ENCODE measurements around the gene LCE4A. TPM values are rescaled to one million over a fixed set of nuclear protein-coding genes. Genes with fewer than 3 reads are reported as not detected.

LCE4A gene
- total RNA-seq = not detected in 2 replicates

DNA sequence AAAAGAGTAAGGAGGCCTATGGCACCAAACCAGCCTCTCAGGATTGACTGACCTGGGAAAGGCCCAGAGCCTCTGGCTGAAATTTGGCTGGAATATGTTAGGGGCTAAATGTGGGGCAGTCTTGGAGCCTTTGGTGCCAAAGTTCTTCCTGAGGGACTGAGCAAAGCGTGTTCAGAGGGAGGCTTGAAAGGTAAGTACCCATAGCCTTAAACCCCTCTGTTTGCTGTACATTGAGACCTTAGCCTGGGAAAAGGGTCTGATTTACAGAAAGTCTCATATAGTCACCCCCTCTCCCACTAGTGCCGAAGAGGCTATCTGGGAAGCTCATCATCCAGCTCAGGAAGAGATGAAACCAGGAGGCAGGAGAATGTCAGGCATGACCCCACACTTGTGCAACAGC lies at the start of gene LCE4A:
Gene LCE4A (plus strand): TSS at position 301 of the 400 bp plus-strand sequence. CDS start 916 bp downstream, outside the sequence.

DNA sequence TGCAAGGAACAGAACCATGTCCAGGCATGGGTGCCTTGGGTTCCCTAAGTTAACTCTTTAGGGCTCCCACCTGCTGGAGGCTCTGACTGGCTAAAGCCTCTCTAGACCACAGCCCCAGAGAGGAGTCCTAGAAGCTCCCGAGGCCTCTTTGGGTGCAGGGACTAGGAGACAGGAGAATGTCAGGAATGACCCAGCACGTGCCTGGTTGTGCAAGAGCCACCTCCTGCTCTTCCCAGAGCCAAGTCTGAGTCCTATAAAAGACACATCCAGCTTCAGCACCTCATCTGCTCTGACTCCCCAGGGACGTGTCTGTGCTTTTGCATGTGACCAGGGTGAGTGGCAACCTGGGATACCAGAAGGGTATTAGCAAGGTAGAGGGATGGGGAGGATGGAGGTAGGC lies 44.9 kb upstream of the LCE4A start, which contains the start of gene LCE2D:
Gene LCE2D (plus strand): TSS at position 283 of the 400 bp plus-strand sequence. CDS start 726 bp downstream, outside the sequence.

DNA sequence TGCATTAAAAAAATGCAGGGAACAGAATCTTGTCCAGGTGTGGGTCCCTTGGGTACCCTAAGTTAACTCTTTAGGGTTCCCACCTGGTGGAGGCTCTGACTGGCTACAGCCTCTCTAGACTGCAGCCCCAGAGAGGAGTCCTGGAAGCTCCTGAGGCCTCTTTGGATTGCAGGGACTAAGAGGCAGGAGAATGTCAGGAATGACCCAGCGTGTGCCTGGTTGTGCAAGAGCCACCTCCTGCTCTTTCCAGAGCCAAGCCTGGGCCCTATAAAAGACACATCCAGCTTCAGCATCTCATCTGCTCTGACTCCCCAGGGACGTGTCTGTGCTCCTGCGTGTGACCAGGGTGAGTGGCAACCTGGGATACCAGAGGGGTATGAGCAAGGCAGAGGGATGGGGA lies 33.0 kb upstream of the LCE4A start, which contains the start of gene LCE2C:
Gene LCE2C (plus strand): TSS at position 297 of the 400 bp plus-strand sequence. CDS start 737 bp downstream, outside the sequence.

DNA sequence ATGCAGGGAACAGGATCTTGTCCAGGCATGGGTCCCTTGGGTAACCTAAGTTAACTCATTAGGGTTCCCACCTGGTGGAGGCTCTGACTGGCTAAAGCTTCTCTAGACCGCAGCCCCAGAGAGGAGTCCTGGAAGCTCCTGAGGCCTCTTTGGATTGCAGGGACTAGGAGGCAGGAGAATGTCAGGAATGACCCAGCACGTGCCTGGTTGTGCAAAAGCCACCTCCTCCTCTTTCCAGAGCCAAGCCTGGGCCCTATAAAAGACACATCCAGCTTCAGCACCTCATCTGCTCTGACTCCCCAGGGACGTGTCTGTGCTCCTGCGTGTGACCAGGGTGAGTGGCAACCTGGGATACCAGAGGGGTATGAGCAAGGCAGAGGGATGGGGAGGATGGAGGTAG lies 22.1 kb upstream of the LCE4A start, which contains the start of gene LCE2B:
Gene LCE2B (plus strand): TSS at position 301 of the 400 bp plus-strand sequence. CDS start 721 bp downstream, outside the sequence.

GRCh38 chr1:152697701-152698600 lies 10.0 kb upstream of the LCE4A start, which contains the start of gene LCE2A:
Gene LCE2A, plus strand, starts transcription at chr1:152698345. Its CDS starts 557 bp downstream, at chr1:152698902.

DNA sequence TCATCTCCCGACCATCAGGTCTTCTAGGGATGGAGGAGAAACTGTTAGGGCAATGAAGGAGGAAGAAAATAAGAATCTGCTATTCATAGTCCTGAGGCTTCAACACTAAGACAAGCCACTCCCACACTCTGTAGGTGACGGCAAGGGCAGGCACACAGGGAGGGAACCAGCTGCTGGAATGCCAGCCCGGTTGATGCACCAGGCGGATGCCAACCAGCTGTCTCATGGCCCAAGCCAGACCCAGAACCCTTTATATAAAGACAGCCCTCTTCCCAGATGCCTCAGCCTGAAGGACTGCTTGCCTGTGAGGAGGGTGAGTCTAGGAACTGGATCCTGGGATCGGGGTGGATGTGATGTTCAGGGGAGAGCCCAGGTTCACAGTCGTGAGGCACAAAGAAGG lies 49.8 kb downstream of the LCE4A start, which contains the start of gene KPRP:
Gene KPRP (plus strand): TSS at position 279 of the 400 bp plus-strand sequence. CDS start 1,564 bp downstream, outside the sequence.

Other genes starting within 250 kb of the LCE4A start
- gene LCE5A, start 197.4 kb upstream of the LCE4A start, total RNA-seq = not detected in 2 replicates
- gene CRCT1, start 193.7 kb upstream of the LCE4A start, total RNA-seq = not detected in 2 replicates
- not detected in 2 replicates for gene LCE3E, start 141.4 kb upstream of the LCE4A start, total RNA-seq
- not detected in 2 replicates for gene LCE3D, start 127.6 kb upstream of the LCE4A start, total RNA-seq
- not detected in 2 replicates for gene LCE3C, start 107.9 kb upstream of the LCE4A start, total RNA-seq
- not detected in 2 replicates for gene LCE3B, start 94.3 kb upstream of the LCE4A start, total RNA-seq
- not detected in 2 replicates for gene LCE3A, start 85.1 kb upstream of the LCE4A start, total RNA-seq
- not detected in 2 replicates for gene LCE2D, start 44.8 kb upstream of the LCE4A start, total RNA-seq
- not detected in 2 replicates for gene LCE2C, start 32.9 kb upstream of the LCE4A start, total RNA-seq
- not detected in 2 replicates for gene LCE2B, start 22.0 kb upstream of the LCE4A start, total RNA-seq
- gene LCE2A, start 9.8 kb upstream of the LCE4A start, total RNA-seq = not detected in 2 replicates
- not detected in 2 replicates for gene KPRP, start 49.9 kb downstream of the LCE4A start, total RNA-seq
- gene LCE1F, start 67.0 kb downstream of the LCE4A start, total RNA-seq = not detected in 2 replicates
- gene LCE1E, start 78.1 kb downstream of the LCE4A start, total RNA-seq = not detected in 2 replicates
- gene LCE1D, start 88.6 kb downstream of the LCE4A start, total RNA-seq = not detected in 2 replicates
- gene LCE1C, start 98.5 kb downstream of the LCE4A start, total RNA-seq = not detected in 2 replicates
- gene LCE1B, start 103.8 kb downstream of the LCE4A start, total RNA-seq = not detected in 2 replicates
- gene LCE1A, start 119.3 kb downstream of the LCE4A start, total RNA-seq = not detected in 2 replicates
- not detected in 2 replicates for gene LCE6A, start 134.7 kb downstream of the LCE4A start, total RNA-seq
- not detected in 2 replicates for gene LCE7A, start 151.8 kb downstream of the LCE4A start, total RNA-seq
- not detected in 2 replicates for gene SMCP, start 170.2 kb downstream of the LCE4A start, total RNA-seq
- not detected in 2 replicates for gene IVL, start 200.4 kb downstream of the LCE4A start, total RNA-seq
- not detected in 2 replicates for gene SPRR5, start 239.0 kb downstream of the LCE4A start, total RNA-seq

Measured in epithelial cell of umbilical artery (primary cell).